HG02610 (cell line): ENCODE results near the gene CAT.
A peak's percentile ranks its signal among the peaks of the same experiment; 100 is the strongest.

Experiments
- ATAC-seq: cut with Tn5 transposase; IDR thresholded peaks from one replicate; pipeline ENCODE4 v1.9.1; 2021; ENCODE audit warnings: mild to moderate bottlenecking, moderate library complexity; ENCODE audit not compliant: unreplicated experiment

CAT gene

GRCh38 chr11:34493926-34494595, 55.3 kb downstream of the CAT start:
- no peak for ATAC-seq

DNA sequence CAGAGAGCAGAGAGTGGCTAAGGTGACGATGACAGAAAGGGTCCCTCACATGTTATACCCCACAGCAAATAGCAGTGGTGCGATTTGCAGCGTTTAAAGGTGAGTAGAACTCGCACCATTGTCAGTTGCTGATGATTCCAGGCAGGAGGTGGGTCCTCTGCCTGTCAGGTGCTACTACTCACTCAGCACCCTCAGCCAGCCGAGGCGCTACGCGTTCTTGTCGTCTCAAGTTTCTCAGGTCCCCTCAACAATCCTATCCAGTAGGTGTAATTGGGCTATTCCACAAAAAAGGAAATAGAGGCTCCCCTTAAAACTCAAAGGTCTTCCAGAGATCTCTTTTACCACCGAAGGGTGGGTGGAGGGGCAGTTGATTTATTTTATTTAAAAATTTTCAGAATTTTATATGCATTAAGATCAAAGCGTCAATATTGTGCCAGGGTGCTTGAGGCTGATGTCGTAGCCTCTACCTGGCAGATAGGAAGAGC, 56.5 kb downstream of the CAT start:
- no peak for ATAC-seq

GRCh38 chr11:34495724-34496377, 57.1 kb downstream of the CAT start:
- ATAC-seq: no peak

- no peak for ATAC-seq
These were observed 61.2 kb downstream of the CAT start for GRCh38 chr11:34499719-34500500.

DNA sequence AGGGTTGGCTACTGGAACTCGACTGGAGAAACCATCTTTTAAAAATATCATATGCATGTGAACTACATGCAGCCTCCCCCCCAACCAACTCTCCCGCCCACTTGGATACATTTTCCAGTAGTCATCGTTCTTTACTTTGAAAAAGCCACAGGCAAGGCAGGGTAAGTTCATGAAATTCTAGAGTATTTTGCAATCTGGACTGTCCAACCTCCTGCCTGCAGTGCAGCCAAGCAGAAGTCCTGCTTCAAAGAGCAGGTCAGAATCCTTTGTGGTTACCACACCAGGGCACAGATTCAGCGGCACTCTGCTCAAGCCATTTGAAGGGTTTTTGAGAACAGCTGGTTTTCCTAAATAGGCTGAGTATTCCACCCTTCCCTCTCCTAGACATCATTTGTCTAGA, 62.8 kb downstream of the CAT start:
- no peak for ATAC-seq

DNA sequence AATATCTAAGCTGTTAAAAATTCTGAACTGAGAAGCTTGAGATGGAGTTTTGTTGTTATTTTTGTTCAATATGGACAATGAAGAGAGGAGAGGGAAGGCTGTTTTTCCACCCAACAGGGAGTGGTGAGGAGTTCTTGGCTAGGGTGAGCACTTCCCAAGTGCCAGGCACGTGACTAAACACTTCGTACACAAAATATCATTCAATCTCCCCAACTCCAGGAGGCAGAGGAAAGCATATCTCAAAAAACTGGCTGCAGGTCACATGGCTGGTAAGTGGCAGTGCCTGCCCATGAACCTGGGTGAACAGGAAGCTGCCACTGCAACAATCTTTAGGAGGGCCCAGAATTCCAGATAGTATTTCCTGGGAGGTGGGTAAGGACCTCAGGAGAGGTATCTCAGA, 63.2 kb downstream of the CAT start:
- ATAC-seq: no peak

DNA sequence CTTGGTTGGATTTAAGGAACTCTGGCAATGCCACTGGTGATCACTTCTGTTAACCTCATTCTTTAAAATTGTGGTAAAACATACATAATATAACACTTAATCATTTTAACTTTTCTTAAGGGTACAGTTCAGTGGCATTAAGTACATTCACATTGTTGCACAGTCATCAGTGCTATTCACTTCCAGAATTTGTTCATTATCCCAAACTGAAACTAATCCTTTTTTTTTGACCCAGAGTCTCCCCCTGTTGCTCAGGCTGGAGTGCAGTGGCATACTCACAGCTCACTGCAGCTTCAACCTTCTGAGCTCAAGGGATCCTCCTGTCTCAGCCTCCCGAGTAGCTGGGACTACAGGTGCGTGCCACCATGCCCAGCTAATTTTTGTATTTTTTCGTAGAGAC, 64.2 kb downstream of the CAT start:
- no peak for ATAC-seq

GRCh38 chr11:34505874-34506273, 67.1 kb downstream of the CAT start:
- ATAC-seq: no peak

DNA sequence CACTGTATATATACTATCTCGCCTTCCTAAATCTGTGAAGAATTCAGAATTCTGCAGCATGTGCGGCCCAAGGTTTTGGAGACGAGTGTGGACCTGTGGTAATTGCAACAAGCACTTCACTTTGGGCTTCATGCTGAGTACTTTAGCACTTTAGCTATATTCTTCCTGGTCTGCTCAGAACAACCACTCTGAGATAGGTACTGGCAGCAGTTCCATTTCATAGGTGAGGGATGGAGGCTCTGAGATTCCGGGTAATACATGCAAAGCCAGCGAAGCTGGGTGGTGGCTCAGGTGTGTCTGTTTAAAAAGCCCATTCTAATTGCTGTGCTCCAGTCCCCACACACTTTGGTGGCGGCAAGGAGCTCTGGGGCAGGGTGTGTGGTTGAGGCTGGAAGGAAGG, 68.4 kb downstream of the CAT start:
- no peak for ATAC-seq

- no peak for ATAC-seq
These were observed 68.9 kb downstream of the CAT start for GRCh38 chr11:34507610-34508009.

DNA sequence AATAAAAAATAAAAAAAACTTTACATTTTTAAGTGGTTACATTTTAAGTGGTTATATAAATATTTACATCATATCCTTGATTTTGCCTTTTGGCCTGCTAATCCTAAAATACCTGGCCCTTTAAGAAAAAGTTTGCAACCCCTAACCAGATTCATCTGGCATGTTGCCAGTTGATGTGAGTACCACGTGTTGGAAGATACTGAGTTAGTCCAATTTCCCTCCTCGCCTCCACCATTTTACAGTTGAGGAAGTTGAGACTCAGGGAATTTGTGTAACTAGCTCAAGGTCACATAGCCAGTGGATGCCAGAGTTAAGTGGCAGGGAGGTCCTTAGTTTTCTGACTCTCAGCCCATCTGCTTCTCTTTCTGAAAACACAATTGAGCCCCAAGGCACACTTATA, 69.8 kb downstream of the CAT start:
- ATAC-seq: no peak

GRCh38 chr11:34509336-34509876, 70.7 kb downstream of the CAT start:
- no peak for ATAC-seq

DNA sequence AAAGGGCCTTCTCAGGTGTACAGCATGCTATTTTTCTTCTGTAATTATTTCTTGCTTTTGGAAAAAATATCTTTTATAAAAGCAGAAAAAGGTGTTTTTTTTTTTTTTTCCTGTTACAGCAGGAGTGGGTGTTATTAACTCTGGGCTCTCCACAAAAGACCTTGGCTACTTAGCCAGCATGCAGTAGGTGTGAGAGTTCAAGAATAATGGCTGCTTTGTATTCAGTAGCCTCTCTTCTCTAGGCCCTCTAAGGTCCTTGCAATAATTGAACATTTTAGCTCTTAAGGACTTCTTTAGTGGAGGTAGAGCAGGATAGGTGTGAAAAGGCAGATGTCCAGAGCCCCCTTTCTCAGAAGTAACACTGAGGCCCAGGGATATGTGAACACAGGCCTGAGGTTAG, 71.5 kb downstream of the CAT start:
- ATAC-seq: no peak

DNA sequence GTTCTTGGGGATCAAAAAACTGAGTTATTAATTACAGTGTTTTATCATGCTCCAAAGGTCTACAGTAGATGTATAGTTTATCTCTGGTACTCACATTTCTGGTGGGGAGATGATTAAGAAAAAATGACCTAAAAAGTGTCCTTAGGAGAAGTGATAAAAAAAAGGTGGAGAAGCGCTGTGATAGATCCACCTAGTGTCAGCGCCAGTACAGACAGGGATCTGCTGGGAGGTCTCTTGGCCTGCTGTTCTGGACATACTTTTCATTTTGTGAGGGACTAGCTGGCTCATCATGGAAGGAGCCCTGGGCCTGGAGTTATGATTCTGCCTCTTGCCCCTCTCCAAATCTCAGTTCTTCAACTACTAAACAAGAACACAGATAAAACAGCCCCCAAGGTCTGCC, 71.9 kb downstream of the CAT start:
- no peak for ATAC-seq

DNA sequence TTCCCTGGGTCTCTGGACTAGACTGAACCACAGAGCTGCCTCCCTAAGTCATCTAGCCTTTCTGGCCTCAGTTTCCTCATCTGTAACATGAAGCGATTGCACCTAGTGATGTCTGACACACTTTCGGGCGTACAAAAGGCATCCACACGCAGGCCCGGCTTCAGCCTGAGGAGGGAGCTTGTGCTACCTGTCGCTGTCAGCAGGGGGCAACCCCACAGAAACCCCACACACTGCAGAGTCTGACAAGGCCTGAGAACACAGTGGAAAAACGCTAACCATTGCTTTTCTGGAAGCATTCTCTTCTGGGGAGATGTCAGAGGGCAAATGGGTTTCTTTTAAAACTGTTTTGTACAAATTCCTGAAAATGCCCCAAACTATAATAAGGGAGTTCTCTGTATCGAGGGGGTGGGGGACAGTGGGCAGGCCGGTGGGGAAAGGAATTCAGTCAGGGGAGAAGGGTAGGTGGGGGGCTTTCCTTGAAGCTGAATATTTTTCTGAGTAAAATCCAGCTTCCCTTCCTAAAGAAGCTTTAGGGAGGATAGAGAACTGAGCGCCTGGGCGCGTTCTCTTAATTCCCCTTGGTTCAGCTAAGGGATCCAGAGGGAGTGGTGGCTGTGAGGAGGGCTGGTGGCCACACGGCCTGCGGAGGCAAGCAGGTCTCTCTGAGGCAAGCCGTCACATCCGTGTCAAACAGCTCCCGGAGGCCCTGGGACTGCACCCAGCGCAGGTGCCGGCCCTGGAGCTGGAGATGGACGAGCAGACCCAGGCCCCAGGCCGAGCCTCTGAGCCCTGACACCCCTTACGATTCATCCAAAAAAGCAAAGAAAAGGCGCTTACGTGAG, 74.3 kb downstream of the CAT start:
- ATAC-seq: peak; percentile 86

DNA sequence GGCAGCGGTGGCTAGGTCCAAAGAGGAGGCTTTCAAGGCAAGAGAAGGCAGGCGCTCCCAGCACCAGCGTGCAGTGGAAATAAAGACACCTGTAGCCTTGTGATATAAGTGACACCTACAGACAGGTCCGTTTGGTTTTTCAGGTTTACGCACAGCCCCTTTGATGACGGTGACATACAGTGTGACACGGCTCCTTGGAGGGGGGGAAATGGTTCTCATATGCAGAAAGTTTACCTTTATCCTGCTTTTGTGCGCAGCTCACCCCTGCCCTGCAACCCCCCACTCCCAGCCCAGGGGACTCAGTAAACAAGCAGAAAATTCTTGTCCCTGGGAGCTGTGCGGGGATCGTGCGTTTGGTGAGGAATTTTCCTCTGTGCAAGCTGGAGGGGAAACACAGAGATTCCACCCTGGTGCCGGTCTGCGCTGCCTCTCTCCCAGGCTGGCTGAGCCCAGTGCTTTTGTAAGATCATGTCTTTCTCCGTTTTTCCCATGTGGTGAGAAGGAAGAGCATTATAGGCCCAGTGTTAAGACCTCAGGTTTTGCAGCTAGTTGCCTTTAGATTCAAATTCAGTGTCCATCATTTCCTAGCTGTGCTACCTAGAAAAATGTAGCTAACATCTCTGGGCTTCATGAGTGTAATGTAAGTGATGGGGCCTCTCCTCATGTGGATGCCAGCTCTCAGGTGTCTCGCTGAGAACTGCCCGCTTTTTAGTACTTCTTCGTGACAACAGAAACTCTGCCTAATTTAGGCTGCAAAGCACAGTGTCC, 75.1 kb downstream of the CAT start, which contains the start of gene ELF5:
ELF5 (minus strand) TSS at position 113 of the 768 bp plus-strand sequence. CDS start 8,045 bp downstream, outside the sequence.
- no peak for ATAC-seq

GRCh38 chr11:34514597-34514996, 75.9 kb downstream of the CAT start:
- ATAC-seq: no peak

DNA sequence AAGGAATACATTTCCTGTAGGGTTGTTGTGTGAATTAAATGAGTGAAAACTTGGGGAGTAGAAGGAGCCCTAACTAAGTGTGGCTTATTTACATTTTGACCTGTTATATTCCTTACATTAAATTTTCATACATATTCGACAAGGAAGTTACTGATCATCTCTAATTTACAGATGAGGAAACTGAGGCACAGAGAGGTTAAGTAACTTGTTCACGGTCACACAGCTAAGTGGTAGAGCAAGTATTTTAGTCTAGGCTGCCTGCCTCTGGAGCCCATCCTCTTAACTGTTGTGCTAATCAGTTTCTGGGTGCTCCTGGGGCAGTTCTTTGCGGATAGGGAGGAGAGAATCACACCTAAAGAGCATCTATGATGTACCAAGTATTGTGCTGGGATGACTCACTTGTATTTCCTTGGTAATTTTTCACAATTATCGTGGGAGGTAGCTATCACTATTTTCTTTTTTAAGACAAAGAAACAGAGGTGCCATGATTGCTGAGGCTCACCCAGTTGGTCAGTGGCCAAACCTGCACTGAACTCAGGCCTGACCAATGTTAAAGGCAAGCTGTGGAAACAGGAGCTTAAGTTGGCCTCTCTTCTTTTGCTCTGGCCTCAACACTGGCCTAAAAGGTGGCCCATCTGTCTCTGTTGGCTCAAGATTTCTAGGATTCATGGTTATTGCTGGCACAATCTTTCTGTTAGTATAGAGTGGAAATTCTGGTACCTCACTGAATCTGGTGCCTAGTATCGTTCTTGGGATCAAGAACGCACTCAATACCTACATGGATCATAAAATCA, 77.7 kb downstream of the CAT start:
- ATAC-seq: no peak

DNA sequence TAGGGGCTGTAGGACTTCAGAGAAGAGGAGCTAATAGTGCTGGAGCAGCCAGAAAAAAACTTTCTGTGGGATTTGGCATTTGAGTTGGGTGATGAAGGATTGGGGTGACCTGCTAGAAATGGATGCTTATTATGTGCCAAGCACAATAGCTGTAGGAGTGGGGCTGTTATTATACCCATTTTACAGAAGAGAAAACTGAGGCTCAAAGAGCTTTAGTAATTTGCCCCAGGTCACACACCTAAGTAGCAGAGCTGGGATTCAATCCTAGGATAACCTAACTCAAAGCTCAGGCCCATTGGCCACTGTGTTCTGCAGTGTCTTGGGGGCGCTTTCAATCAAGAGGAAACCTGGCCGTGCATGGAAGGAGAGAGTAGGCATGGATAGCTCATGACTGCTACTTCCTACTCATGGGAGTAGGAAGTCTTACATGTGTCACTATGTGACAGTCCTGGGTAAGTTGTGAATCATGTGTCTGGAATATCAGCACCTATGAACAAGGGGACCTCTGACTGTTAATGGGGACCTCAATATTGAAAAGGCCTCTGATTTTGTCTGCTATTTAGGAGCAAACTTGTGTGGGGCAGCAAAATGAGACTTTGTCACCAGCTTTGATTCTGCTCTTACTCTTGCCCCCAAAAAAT, 81.0 kb downstream of the CAT start:
- no peak for ATAC-seq
